Right atrium auricular region (tissue), 2 donors: ENCODE data around the gene IL21R. TPM values are rescaled to one million over a fixed set of nuclear protein-coding genes. Genes with fewer than 3 reads are reported as not detected.
"Not testable (repeated sequence)": the region's sequence is repeated elsewhere in the genome, so short reads cannot be mapped to it uniquely, and the experiment has no call there.

Source experiments
- DNase-seq: peaks from one replicate; pipeline ENCODE4 v3.0.0-alpha.2; 2019; ENCODE audit warnings: low spot score
- H3K27ac ChIP-seq, 2 donors: fragments of 200-600 bp; sonication (generic); 1 replicate in 1 of 2; 2 replicates in 1 of 2; pipeline ENCODE4 v1.5.1; 2016 to 2019
- H3K27me3 ChIP-seq, 2 donors: fragments of 200-600 bp; sonication (generic); one replicate each; pipeline versions ENCODE4 v1.5.1 to v1.6.0; 2017 to 2019
- H3K36me3 ChIP-seq: fragments of 200-600 bp; sonication (generic); one replicate; pipeline ENCODE4 v1.5.1; 2016
- H3K4me1 ChIP-seq, 2 donors: fragments of 200-600 bp; sonication (generic); one replicate each; pipeline versions ENCODE4 v1.5.1 to v1.6.0; 2017 to 2019
- H3K4me3 ChIP-seq, 2 donors: fragments of 200-600 bp; sonication (generic); 1 replicate in 1 of 2; 2 replicates in 1 of 2; pipeline ENCODE4 v1.5.1; 2017 to 2019; ENCODE audit warnings: mild to moderate bottlenecking in 1 of 2, moderate library complexity in 1 of 2
- H3K9me3 ChIP-seq, 2 donors: fragments of 200-600 bp; sonication (generic); one replicate each; pipeline ENCODE4 v1.5.1; 2019
- CTCF ChIP-seq, 2 donors: fragments of 200-600 bp; sonication (generic); IDR thresholded peaks; one replicate each; pipeline ENCODE4 v1.5.1; 2019; ENCODE audit warnings: antibody characterized with exemption in 2 of 2
- total RNA-seq, 2 donors: library from RNA; depleted of rRNA; stranded (reverse); fragments of >200 nt; gene quantifications; one replicate each; pipeline ENCODE4 v1.1.0, GENCODE V29; 2016

IL21R gene
- total RNA-seq, 2 donors from 2014 or later = 0.07 to 1.3 TPM

DNA sequence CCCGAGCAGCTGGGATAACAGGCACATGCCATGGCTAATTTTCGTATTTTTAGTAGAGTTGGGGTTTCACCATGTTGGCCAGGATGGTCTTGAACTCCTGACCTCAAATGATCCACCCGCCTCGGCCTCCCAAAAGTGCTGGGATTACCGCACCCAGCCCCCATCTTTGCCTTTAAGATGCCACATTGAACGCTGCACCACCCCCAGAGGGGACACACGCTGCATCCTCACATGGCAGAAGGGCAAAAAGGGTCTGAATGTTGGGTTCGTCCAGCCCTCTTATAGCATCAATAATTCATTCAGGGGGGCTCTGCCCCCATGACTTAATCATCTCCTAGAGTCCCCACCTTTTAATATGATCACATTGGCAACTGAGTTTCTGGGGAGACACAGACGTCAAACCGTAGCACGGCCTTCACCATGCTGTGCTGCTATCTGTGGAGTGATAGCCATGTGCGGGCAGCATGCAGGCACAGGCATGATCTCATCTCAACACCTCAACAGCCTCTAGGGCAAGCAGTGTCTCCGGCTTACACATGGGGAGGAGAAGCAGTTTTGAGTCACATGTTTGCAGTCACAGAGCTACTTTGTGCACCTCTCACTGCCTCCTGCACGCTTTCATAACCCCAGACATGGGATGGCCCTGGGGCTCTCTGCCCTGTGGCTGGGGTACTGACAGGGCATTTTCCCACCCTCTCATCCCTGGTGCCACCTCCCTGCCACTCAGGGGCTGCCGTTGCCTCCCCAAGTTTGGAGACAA is 30.0 kb downstream of the IL21R start:
- Histone ChIP-seq H3K4me3 (no peak overlapping the region), H3K4me1 (no peaks in the 10 kb centered on the region), H3K9me3 (no peaks in the 10 kb centered on the region), H3K27me3 (no peaks in the 10 kb centered on the region), H3K36me3 (no peaks in the 10 kb centered on the region), H3K27ac (no peak overlapping the region)
- DNase-seq = peak; percentile 44
- no peak for TF ChIP-seq CTCF (IDR thresholded peaks at IDR 0.05)

- no peak for TF ChIP-seq CTCF (IDR thresholded peaks at IDR 0.05)
- no peaks in the 10 kb centered on the region for H3K27me3 ChIP-seq
These were observed 30.6 kb downstream of the IL21R start for GRCh38 chr16:27432558-27432957.

GRCh38 chr16:27433191-27433590 is 31.2 kb downstream of the IL21R start:
- H3K27ac ChIP-seq, H3K9me3 ChIP-seq, H3K4me1 ChIP-seq, H3K27me3 ChIP-seq, H3K36me3 ChIP-seq, H3K4me3 ChIP-seq: not testable (repeated sequence)
- DNase-seq = peak; percentile 21

More at GRCh38 chr16:27432558-27432957, 30.6 kb downstream of the IL21R start:
- DNase-seq = no peak
- H3K4me3 ChIP-seq = no peak overlapping the region
- H3K4me1 ChIP-seq = no peaks in the 10 kb centered on the region
- no peaks in the 10 kb centered on the region for H3K9me3 ChIP-seq
- H3K27ac ChIP-seq = no peak overlapping the region
- no peaks in the 10 kb centered on the region for H3K36me3 ChIP-seq

GRCh38 chr16:27433636-27434035 is 31.7 kb downstream of the IL21R start:
- Histone ChIP-seq H3K27ac (no peak overlapping the region), H3K36me3 (no peaks in the 10 kb centered on the region), H3K4me3 (no peak overlapping the region), H3K27me3 (no peaks in the 10 kb centered on the region), H3K9me3 (no peaks in the 10 kb centered on the region), H3K4me1 (no peaks in the 10 kb centered on the region)
- DNase-seq = peak; percentile 7
- no peak for TF ChIP-seq CTCF (IDR thresholded peaks at IDR 0.05)

DNA sequence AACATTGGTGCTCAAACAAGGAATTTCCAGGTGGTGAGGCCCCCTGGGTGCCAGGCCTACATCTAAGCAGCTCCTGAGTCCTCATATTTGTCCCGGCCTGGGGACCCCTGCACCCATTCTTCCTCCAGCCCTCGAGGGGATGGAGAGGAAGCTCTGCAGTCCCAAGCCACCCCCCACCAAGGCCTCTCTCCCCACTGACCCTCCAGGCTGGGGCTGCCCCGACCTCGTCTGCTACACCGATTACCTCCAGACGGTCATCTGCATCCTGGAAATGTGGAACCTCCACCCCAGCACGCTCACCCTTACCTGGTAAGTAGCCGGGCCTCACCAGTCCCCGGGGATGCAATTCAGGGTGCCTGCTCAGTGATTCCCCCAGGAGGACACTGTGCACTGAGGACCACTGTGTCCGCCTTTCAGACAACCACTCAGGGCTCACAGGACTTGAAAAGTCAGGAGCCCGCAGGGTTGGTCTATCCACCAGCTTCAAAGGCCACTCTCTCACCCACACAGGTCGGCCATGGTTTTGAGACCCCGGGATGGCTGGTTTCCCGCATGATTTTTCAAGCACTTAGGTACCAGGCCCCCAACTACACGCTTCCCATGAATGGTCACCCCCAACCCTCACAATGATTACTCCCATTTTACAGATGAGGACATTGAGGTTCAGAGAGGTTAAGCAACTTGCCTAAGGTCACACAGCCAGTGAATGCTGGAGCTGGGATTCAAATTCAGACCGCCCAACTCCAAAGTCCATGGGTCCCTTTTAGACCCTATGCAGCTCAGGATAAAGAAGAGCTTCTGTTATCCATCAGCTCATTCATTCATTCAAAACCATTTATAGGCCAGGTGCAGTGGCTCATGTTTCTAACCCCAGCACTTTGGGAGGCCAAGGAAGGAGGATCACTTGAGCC is 32.4 kb downstream of the IL21R start:
- Histone ChIP-seq H3K27me3 (no peaks in the 10 kb centered on the region), H3K4me3 (no peak overlapping the region), H3K36me3 (no peaks in the 10 kb centered on the region), H3K27ac (no peak overlapping the region), H3K9me3 (no peaks in the 10 kb centered on the region), H3K4me1 (no peaks in the 10 kb centered on the region)
- no peak for TF ChIP-seq CTCF (IDR thresholded peaks at IDR 0.05)
- DNase-seq = no peak

GRCh38 chr16:27435146-27435545 is 33.2 kb downstream of the IL21R start:
- H3K9me3 ChIP-seq, H3K27me3 ChIP-seq, H3K4me1 ChIP-seq, H3K27ac ChIP-seq, DNase-seq, H3K4me3 ChIP-seq, H3K36me3 ChIP-seq: not testable (repeated sequence)
